Neural progenitor cell (in vitro differentiated cells): Measurements from ENCODE around the gene DNAH10. TPM values are rescaled to one million over a fixed set of nuclear protein-coding genes. Genes with fewer than 3 reads are reported as not detected.

Experiments used
- DNase-seq: peaks from one replicate; pipeline ENCODE4 v3.0.0-alpha.2; 2016; ENCODE audit warnings: low spot score
- H2AFZ ChIP-seq: fragments of 200-600 bp; sonication (generic); replicated peaks from 2 replicates; pipeline ENCODE4 v1.6.1; 2016; ENCODE audit warnings: antibody characterized with exemption
- H3F3A ChIP-seq: fragments of 200-600 bp; sonication (generic); 2 replicates; pipeline ENCODE4 v1.6.1; 2016; ENCODE audit warnings: antibody characterized with exemption, low read depth
- H3K27ac ChIP-seq: fragments of 200-600 bp; sonication (generic); 2 replicates; pipeline ENCODE4 v1.5.1; 2016; ENCODE audit warnings: mild to moderate bottlenecking
- H3K27me3 ChIP-seq: fragments of 200-600 bp; sonication (generic); 2 replicates; pipeline ENCODE4 v1.6.1; 2016; ENCODE audit warnings: mild to moderate bottlenecking, moderate library complexity
- H3K36me3 ChIP-seq: fragments of 200-600 bp; sonication (generic); 2 replicates; pipeline ENCODE4 v1.5.1; 2016
- H3K4me1 ChIP-seq: fragments of 200-600 bp; sonication (generic); 2 replicates; pipeline ENCODE4 v1.6.1; 2016; ENCODE audit warnings: mixed run types
- H3K4me2 ChIP-seq: fragments of 200-600 bp; sonication (generic); 2 replicates; pipeline ENCODE4 v1.6.1; 2016
- H3K4me3 ChIP-seq: fragments of 200-600 bp; sonication (generic); 2 replicates; pipeline ENCODE4 v1.5.1; 2016
- H3K79me2 ChIP-seq: fragments of 200-600 bp; sonication (generic); 2 replicates; pipeline ENCODE4 v1.6.1; 2016; ENCODE audit warnings: low read depth
- H3K9ac ChIP-seq: fragments of 200-600 bp; sonication (generic); 2 replicates; pipeline ENCODE4 v1.6.1; 2016
- H3K9me3 ChIP-seq: fragments of 200-600 bp; sonication (generic); 2 replicates; pipeline ENCODE4 v1.5.1; 2016; ENCODE audit warnings: low read depth
- H4K20me1 ChIP-seq: fragments of 200-600 bp; sonication (generic); 2 replicates; pipeline ENCODE4 v1.6.1; 2016; ENCODE audit warnings: low read depth
- H3K27ac Mint-ChIP-seq: 3 replicates; pipeline ENCODE4 v1.8.0; 2021; ENCODE audit warnings: mixed read lengths
- H3K27me3 Mint-ChIP-seq: 2 replicates; pipeline ENCODE4 v1.8.0; 2022; ENCODE audit warnings: low read depth, mild to moderate bottlenecking, inconsistent platforms, moderate library complexity, mixed read lengths; ENCODE audit not compliant: insufficient read depth
- H3K36me3 Mint-ChIP-seq: 3 replicates; pipeline ENCODE4 v1.8.0; 2021; ENCODE audit warnings: mixed read lengths
- H3K4me1 Mint-ChIP-seq: 3 replicates; pipeline ENCODE4 v1.8.0; 2021; ENCODE audit warnings: mixed read lengths
- H3K4me3 Mint-ChIP-seq: 3 replicates; pipeline ENCODE4 v1.8.0; 2021; ENCODE audit warnings: mild to moderate bottlenecking, moderate library complexity, mixed read lengths
- H3K9me3 Mint-ChIP-seq: 3 replicates; pipeline ENCODE4 v1.8.0; 2020; ENCODE audit warnings: mixed read lengths
- CTCF ChIP-seq: fragments of 200-600 bp; sonication (generic); IDR thresholded peaks from 2 replicates; pipeline ENCODE4 v1.5.1; 2017; ENCODE audit warnings: antibody characterized with exemption, mild to moderate bottlenecking
- EZH2 ChIP-seq: fragments of 200-600 bp; sonication (generic); IDR thresholded peaks from 2 replicates; pipeline ENCODE4 v1.6.1; 2017; ENCODE audit warnings: antibody characterized with exemption, mild to moderate bottlenecking, moderate library complexity
- EZH2phosphoT487 ChIP-seq: fragments of 200-600 bp; sonication (generic); IDR thresholded peaks from 2 replicates; pipeline ENCODE4 v1.6.1; 2017; ENCODE audit warnings: antibody characterized with exemption
- total RNA-seq: library from RNA; depleted of rRNA; stranded (reverse); fragments of >200 nt; gene quantifications from 2 replicates; pipeline ENCODE4 v1.2.3, GENCODE V29; 2015; ENCODE audit warnings: low replicate concordance

DNAH10 gene
- total RNA-seq, 1 donor from 2014 or later = 0.26 TPM

- Histone ChIP-seq H3K27me3 (peaks cover 8% of the 10 kb centered on the region), H3K4me3 (no peak overlapping the region), H2AFZ (no peak overlapping the region), H4K20me1 (no peaks in the 10 kb centered on the region), H3K4me2 (no peak overlapping the region), H3K79me2 (no peaks in the 10 kb centered on the region), H3K9ac (no peak overlapping the region), H3F3A (no peaks in the 10 kb centered on the region), H3K27ac (no peak overlapping the region), H3K9me3 (peaks cover 7% of the 10 kb centered on the region), H3K4me1 (no peaks in the 10 kb centered on the region), H3K36me3 (no peaks in the 10 kb centered on the region)
- H3K27me3 Mint-ChIP-seq = no peaks in the 10 kb centered on the region
- H3K4me3 Mint-ChIP-seq = no peak overlapping the region
- no peak overlapping the region for H3K27ac Mint-ChIP-seq
- H3K36me3 Mint-ChIP-seq = no peaks in the 10 kb centered on the region
- peaks cover 3% of the 10 kb centered on the region for H3K4me1 Mint-ChIP-seq
- no peak for TF ChIP-seq CTCF
- no peak for TF ChIP-seq EZH2
- TF ChIP-seq EZH2phosphoT487 = no peak
- H3K9me3 Mint-ChIP-seq = peaks cover 27% of the 10 kb centered on the region
- no peak for DNase-seq
Measured at GRCh38 chr12:123830675-123831074, 68.6 kb downstream of the DNAH10 start.

GRCh38 chr12:123832052-123832451 is 70.0 kb downstream of the DNAH10 start:
- Histone ChIP-seq H3K36me3 (no peaks in the 10 kb centered on the region), H3K9ac (no peak overlapping the region), H3K4me1 (no peaks in the 10 kb centered on the region), H3K27me3 (no peaks in the 10 kb centered on the region), H3K79me2 (no peaks in the 10 kb centered on the region), H3F3A (no peaks in the 10 kb centered on the region), H4K20me1 (no peaks in the 10 kb centered on the region), H3K9me3 (peaks cover 7% of the 10 kb centered on the region), H3K4me3 (no peak overlapping the region), H3K27ac (no peak overlapping the region), H3K4me2 (no peak overlapping the region), H2AFZ (no peak overlapping the region)
- H3K27me3 Mint-ChIP-seq = no peaks in the 10 kb centered on the region
- H3K36me3 Mint-ChIP-seq = no peaks in the 10 kb centered on the region
- peaks cover 3% of the 10 kb centered on the region for H3K4me1 Mint-ChIP-seq
- no peak overlapping the region for H3K27ac Mint-ChIP-seq
- peaks cover 27% of the 10 kb centered on the region for H3K9me3 Mint-ChIP-seq
- no peak overlapping the region for H3K4me3 Mint-ChIP-seq
- TF ChIP-seq EZH2 (no peak), EZH2phosphoT487 (no peak), CTCF (no peak)
- no peak for DNase-seq

GRCh38 chr12:123833830-123834229 is 71.7 kb downstream of the DNAH10 start:
- Mint-ChIP-seq H3K27me3 (no peaks in the 10 kb centered on the region), H3K4me1 (peaks cover 3% of the 10 kb centered on the region)

More at GRCh38 chr12:123833830-123834229, 71.7 kb downstream of the DNAH10 start:
- TF ChIP-seq CTCF = no peak
- TF ChIP-seq EZH2phosphoT487 = no peak
- no peak for TF ChIP-seq EZH2
- H3K4me3 ChIP-seq = no peak overlapping the region
- no peak overlapping the region for H3K27ac ChIP-seq
- no peaks in the 10 kb centered on the region for H4K20me1 ChIP-seq
- H3K4me2 ChIP-seq = no peak overlapping the region
- DNase-seq = no peak
- H3K9me3 ChIP-seq = no peaks in the 10 kb centered on the region
- no peaks in the 10 kb centered on the region for H3K4me1 ChIP-seq
- no peak overlapping the region for H3K27ac Mint-ChIP-seq
- no peak overlapping the region for H3K4me3 Mint-ChIP-seq
- H3K36me3 Mint-ChIP-seq = no peaks in the 10 kb centered on the region
- H2AFZ ChIP-seq = no peak overlapping the region
- no peaks in the 10 kb centered on the region for H3K27me3 ChIP-seq
- peaks cover 13% of the 10 kb centered on the region for H3K9me3 Mint-ChIP-seq
- H3K36me3 ChIP-seq = no peaks in the 10 kb centered on the region
- H3F3A ChIP-seq = no peaks in the 10 kb centered on the region
- H3K9ac ChIP-seq = no peak overlapping the region
- H3K79me2 ChIP-seq = no peaks in the 10 kb centered on the region
